Effector CD8-positive, alpha-beta T cell (primary cell): Measurements from ENCODE around the gene SYT17.

Experiments used
- DNase-seq: peaks from one replicate; lab custom pipeline; 2025; lab: John Stamatoyannopoulos, UW

The SYT17 gene

DNA sequence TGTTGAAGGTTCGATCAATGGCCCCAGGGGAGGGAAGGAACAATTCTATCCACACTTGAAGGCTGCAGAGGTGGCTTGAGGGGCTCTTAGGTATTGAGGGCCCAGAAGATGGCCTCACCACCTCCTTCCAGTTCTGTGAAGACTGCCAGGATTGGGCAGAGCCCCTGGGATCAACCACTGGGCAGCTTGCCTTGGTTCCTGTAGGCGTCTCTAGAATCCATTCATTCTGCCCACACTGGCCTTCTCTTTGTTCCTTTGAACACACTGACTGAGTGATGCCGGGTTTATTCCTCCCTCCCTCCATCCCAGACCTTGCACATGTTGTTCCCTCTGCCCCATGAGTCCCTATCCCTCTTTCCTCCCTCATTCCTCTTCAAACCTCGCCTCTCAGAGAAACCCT lies 50.5 kb downstream of the SYT17 start:
- no peak for DNase-seq

DNA sequence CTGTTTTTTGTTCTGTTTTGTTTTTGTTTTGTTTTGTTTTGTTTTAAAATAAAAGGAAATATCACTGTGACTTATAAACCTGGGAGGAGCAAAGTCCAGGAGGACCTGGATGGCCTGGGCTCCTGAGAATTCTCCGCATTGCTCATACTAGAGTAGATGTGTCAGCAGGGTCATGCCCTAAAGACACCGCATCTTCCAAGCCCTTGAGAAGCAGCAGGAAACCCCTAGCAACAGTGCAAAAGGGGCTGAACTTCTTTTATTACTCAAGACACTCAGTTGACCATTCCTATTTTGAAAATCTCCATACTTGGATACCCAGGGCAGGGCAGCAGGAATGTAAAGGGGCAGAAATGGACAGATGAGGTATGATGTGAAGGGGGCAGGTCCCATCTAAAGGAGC lies 51.8 kb downstream of the SYT17 start:
- no peak for DNase-seq

GRCh38 chr16:19223235-19224170 lies 55.5 kb downstream of the SYT17 start:
- no peak for DNase-seq

DNA sequence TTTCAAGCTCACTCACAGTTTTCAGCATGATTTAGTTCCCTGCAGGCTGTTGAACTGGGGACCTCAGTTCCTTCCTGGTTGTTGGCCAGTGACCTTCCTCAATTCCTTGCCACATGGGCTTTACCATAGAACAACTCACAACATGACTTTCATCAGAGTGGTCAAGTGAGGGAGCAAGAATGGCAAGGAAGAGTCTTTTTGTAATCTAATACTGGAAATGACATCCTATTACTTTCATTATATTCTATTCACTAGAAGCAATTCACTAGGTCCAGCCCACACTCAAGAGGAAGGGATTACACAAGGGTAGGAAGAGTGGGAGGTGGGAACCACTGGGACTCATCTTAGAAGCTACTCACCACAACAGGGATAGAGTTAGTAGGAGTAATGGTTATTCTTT lies 57.6 kb downstream of the SYT17 start:
- DNase-seq = no peak

DNA sequence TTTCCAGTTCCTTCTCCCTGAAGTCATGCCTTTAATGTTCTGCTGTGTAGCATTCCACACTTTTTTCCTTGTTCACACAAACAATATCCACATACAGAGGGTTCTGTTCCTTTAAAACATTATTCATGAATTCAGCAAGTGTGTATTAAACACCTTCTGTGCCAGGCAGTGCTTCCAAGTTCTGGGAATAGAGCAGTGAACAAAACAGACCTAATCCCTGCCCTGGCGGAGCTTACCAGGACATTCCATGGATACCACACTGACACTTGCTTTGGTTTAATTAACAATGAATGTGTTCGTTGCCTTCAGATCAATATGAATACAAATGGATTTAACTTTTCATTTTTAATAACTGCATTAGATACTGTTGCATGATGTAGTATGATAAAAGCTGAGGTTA lies 59.6 kb downstream of the SYT17 start:
- DNase-seq = no peak

DNA sequence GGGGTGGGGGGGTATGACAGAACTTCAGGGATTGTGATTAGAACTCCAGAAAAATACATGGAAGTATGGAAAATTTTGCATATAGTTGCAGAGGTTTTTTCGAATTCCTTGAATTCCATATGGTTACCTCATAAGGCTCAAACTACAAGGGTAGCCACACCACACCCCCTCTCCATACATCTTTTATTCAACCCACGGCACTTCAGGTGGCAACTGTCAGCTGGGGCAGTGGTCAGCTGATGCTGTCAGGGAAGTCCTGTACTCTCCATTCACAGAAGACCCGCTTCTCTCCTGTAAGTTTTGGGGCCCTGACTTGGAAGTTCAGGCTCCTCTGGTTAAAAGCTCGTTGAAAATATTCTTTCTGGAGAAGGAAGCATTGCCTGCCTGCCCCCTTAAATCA lies 60.0 kb downstream of the SYT17 start:
- no peak for DNase-seq

DNA sequence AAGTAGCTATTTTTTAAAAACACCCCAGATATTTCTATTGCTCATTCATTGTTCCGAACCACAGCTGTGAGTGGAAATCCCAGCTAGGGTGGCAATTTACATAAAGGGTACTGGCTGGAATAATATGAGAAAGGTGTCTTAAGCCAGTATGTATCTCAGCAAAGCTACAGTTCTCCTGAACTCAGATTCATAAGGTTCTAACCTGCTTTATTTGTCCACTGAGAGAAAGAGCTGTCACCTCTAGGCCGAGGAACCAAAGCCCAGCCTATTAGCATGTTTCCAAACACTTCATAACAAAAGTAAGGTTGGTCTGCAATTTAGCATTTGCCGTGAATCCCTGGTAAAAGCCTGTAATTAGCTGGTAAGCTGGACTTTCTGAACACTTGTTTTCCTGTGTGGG lies 60.5 kb downstream of the SYT17 start:
- DNase-seq = no peak

DNA sequence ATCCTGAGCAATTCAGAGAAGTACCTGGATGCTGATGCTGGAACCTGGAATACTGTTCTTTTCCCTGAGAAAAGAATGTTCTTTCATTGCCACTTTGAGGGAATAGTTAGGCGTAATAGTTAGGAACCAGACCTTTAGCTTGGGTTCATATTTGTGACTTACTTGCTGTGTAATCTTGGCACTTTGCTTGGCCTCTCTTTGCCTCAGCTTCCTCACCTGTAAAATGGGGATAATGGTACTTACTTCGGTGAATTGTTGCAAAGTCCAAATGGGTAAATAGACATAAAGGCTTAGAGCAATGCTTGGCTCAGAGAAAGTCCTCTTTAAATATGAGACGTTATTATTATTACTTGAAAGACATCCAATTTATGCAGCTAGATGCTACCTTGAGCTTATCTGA lies 62.5 kb downstream of the SYT17 start:
- no peak for DNase-seq

DNA sequence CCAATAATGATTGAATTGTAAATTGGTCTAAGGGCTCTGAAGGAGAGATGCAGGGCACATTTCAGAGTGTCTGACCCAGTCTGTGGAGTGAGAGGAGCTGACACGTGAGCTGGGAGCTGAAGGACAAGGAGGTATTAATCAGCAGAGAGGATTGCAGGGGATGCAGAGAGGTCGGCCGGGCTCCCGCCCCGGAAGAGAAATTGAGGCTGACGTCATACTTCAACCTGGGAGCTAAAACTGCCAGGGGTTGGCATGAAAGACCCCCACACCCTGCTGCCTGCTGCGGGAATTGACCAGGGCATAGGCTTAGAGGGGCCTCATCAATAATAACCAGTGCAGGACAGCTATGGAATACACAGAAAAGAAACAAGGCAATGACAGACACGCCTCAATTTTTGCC lies 63.8 kb downstream of the SYT17 start:
- no peak for DNase-seq

GRCh38 chr16:19232988-19233387 lies 64.9 kb downstream of the SYT17 start:
- no peak for DNase-seq

DNA sequence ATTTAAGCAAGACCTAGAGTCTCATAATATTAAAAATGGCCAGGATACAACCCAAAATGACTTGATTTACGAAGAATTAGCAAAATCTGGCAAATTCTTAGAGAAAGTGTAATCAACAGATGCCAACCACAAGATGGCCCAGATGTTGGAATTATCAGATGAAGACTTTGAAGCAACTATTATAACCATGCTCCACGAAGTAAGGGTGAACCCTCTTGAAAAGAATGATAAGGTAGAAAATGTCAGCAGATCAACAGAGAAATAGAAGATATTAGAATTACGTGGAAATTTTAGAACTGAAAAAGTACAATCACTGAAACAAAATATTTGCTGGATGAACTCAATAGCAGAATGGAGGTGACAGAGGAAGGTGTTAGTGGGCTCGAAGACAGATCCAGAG lies 67.4 kb downstream of the SYT17 start:
- DNase-seq = no peak

DNA sequence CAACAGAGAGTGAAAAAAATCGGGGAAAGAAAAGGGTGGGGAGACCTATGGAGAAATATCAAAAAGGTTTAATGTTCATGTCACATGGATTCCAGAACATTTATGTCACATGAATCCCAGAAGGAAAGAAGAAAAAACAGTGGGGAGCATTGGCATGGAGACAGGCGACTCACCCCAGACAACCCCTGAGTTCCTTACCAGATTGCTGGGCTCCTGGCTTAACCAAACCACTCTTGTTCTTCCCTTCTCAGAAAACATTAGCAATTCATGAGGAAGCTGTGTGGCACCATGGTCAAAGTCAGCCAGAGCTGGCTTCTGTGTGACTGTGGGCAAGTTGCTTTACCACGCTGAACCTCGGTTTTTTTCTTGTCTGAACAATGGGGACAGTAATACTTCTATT lies 67.8 kb downstream of the SYT17 start:
- DNase-seq = no peak

DNA sequence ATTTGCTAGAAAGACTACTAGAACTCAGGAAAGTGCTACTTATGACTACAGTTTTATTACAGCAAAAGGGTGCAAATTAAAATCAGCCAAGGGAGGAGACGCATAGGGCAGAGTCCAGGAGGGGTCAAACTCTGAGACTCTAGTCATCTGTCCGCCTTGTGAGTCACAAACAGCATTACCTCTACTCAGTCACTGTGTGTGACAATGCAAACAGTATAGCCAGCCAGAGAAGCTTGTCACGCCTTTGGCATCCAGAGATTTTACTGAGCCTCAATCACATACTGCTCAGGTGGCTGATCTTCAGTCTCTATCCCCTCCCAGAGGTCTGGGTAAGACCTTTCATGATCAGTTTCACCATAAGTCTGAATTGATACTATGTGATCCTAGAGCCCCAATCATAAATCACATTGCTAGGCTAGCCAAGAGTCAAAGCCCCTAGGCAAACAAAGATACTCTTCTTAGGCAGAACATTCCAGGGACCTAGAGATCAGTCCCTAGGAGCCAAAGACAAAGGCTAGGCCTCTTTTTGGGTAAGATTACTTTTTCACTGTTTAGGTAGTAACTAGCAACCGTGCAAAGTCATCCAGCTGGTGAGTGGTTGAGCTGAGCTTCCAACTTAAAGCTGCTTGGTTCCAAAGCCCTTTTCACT lies 68.6 kb downstream of the SYT17 start:
- no peak for DNase-seq

GRCh38 chr16:19238406-19238805 lies 70.4 kb downstream of the SYT17 start:
- no peak for DNase-seq

- DNase-seq = no peak
Observed at GRCh38 chr16:19239511-19240155, 71.6 kb downstream of the SYT17 start.

GRCh38 chr16:19240494-19240893 lies 72.5 kb downstream of the SYT17 start:
- DNase-seq = no peak

- no peak for DNase-seq
Observed at GRCh38 chr16:19241512-19241911, 73.5 kb downstream of the SYT17 start.

DNA sequence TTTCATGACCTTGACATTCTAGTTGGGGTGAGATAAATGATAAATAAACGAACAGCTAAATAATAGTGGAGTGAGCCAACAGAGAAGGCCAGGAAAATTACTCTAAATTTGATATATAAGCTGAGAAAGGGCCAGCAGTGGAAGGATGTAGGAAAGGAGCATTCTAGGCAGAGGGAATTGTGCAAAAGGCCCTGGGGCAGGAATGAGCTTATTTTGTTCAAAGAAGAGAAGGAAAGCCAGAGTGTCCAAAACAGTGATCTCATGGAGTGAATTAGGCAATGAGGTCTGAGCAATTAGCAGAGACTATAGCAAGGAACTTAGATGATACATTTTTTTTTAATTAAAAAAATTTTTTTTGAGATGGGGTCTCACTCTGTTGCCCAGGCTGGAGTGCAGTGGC lies 74.1 kb downstream of the SYT17 start:
- no peak for DNase-seq

GRCh38 chr16:19242987-19243575 lies 75.0 kb downstream of the SYT17 start:
- no peak for DNase-seq

- DNase-seq = no peak
Observed at GRCh38 chr16:19245326-19245925, 77.4 kb downstream of the SYT17 start.

DNA sequence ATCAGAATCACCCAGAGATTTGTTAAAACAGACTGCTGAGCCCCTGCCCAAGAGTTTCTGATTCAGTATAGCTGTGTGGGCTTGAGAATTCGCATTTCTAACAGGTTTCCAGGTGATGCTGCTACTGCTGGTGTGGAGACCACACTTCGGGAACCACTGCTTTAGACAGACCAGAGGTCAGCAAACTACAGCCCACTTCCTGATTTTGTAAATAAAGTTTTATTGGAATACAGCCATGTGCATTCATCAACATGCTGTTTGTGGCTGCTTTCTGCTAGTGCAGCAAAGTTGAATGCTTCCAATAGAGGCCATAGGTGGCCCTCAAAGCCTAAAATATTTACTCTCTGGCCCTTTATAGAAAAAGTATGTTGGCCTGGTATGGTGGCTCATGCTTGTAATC lies 84.9 kb downstream of the SYT17 start:
- no peak for DNase-seq

GRCh38 chr16:19254611-19255010 lies 86.6 kb downstream of the SYT17 start:
- no peak for DNase-seq
